MM.1S (cell line): ENCODE measurements around the gene ZDBF2.
"Not testable (repeated sequence)": the region's sequence is repeated elsewhere in the genome, so short reads cannot be mapped to it uniquely, and the experiment has no call there.

Source experiments
- CTCF ChIP-seq: fragments of 300-600 bp; sonication (generic); IDR thresholded peaks from 2 replicates; pipeline ENCODE4 v1.5.1; 2016; ENCODE audit warnings: antibody characterized with exemption, low read length, mixed read lengths
- EZH2 ChIP-seq: fragments of 300-600 bp; sonication (generic); optimal IDR thresholded peaks from 2 replicates; pipeline ENCODE3; 2017; ENCODE audit warnings: low read depth, mild to moderate bottlenecking, antibody characterized with exemption, low read length, mixed read lengths
- EZH2phosphoT487 ChIP-seq: fragments of 300-600 bp; sonication (generic); IDR thresholded peaks from 2 replicates; pipeline ENCODE4 v1.6.1; 2018; ENCODE audit warnings: antibody characterized with exemption, low read length

DNA sequence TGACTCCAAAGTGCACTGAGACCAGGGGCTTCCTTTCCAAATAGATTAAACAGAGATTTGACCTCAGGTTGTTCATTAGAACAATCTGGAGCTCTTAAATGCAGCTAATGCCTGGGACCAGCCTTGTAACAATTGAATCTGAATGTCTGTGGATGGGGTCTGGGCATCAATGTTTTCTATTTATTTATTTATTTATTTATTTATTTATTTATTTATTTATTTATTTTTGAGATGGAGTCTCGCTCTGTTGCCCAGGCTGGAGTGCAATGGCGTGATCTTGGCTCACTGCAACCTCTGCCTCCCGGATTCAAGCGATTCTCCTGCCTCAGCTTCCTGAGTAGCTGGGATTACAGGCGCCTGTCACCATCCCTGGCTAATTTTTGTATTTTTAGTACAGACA lies 86.4 kb downstream of the ZDBF2 start:
- TF ChIP-seq EZH2, CTCF, EZH2phosphoT487: not testable (repeated sequence)
